GM21447 (cell line): Measurements from ENCODE around the gene CYB561.
"Not testable (repeated sequence)": the region's sequence is repeated elsewhere in the genome, so short reads cannot be mapped to it uniquely, and the experiment has no call there.

Experiments used
- ATAC-seq: cut with Tn5 transposase; IDR thresholded peaks from one replicate; pipeline ENCODE4 v1.9.1; 2021; ENCODE audit not compliant: unreplicated experiment

The CYB561 gene

DNA sequence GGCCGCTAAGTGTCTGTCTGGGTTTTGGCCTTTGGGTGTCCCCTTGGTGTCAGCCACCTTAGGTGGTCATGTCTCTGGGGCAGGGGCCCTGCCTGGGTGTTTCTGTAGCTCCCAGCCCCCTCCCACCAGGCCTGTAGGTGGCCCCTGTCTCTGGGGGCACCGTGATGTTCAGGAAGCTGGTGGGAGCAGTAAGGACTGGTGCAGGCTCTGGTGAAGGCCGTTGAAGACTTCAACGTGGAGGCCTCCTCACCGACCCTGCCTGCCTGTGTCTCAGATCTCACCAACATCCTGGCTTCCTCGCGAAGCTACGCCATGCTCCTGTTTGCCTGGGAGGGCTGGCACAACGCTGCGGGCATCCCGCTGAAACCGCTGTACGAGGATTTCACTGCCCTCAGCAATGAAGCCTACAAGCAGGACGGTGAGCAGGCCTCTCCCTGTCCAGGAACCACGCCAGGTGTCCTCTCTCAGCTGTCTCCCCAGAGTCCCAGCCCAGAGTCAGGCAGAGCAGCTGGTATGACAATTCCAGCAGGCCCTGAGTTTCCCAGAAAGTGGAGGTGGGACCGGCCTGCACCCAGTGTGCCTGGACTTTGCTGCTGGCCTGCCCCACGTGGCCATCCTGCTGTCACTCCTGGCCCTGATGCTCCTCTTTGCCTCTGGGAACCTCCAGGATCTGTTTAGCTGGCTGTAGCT is 33.5 kb upstream of the CYB561 start:
- no peak for ATAC-seq

DNA sequence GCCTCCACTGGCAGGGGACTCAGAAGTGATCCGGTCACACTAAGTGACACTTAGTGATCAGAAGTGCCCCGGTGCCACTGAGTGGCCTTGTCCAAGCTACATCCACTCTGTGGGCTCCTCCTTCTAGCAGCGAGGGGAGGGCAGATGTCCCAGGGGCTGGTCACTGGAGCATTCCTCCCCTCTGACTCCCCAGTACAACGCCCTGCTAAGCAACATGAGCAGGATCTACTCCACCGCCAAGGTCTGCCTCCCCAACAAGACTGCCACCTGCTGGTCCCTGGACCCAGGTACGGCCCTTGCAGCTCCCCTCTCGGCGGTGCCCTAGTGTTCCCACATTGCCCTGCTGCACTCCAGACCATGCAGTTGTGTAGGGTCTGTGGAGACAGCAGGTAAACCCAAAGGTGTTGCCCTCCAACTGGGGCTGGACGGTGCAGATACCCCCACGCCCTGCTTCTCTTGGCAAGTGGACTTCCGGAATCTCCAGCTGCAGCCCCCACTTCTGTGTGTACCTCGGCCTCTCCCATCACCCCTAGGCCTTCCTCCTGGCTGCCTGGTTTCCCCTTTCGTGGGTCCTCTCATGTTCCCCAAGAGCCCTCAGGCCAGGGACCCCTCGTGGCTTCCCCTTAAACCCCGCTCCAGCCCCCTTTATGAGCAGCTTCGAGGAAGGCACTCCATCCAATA is 32.8 kb upstream of the CYB561 start:
- ATAC-seq: peak; percentile 77

DNA sequence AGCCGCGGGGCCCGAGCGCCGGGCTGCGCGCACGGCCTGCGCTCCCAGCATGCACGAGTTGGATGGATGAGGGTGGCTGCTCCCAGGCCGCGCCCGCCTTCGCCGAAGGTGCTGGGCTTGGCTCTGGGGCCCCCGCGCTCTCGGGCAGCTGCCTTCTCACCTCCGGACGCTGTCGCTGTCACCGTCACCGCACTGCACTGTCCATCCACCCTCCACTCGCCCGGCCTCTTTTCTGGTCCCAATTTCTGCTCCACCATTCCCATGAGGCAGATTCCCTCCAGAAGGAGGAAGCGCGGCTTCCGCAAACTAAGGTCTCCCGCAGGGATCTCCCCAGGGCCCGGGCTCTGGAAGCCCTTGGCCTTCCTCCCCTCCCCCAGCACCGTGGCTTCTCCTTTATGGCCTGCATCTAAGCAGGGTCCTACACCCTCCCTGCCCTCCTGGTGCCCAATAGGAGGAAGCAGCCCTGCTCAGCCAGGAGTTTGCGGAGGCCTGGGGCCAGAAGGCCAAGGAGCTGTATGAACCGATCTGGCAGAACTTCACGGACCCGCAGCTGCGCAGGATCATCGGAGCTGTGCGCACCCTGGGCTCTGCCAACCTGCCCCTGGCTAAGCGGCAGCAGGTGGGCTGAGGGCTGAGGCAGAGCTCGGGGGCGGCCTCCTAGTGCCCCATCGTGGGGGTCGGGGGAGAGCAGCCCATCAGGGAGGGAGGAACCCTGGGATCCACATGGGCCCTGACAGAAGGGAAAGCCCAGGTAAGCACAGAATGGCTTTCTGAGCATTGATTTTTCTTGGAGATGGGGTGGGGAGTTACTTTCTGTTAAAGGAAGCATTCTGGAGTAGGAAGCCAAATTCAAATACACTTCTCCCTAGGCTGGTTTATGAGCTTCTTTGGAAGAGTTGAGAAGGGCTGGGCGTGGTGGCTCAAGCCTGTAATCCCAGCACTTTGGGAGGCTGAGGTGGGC is 31.7 kb upstream of the CYB561 start:
- no peak for ATAC-seq

DNA sequence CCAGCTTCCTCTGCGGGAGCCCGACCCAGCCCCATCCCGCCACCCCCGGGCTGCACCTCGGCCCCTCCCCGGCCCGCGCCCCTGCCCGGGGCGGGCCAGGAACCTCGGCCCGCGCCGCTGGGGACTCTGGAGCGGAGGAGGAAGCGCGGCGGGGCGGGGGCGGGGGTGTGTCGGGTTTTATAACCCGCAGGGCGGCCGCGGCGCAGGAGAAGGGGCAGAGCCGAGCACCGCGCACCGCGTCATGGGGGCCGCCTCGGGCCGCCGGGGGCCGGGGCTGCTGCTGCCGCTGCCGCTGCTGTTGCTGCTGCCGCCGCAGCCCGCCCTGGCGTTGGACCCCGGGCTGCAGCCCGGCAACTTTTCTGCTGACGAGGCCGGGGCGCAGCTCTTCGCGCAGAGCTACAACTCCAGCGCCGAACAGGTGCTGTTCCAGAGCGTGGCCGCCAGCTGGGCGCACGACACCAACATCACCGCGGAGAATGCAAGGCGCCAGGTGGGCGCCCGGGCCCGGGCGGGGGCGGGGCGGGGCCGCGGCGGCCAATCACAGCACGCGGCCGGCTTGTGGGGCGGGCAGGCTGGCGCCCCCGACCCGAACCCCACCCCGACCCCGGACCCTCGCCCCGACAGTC is 30.9 kb upstream of the CYB561 start, which contains the start of gene ACE:
ACE (plus strand) TSS at position 208 of the 626 bp plus-strand sequence; CDS start at position 242, 34 bp downstream.
- no peak for ATAC-seq

DNA sequence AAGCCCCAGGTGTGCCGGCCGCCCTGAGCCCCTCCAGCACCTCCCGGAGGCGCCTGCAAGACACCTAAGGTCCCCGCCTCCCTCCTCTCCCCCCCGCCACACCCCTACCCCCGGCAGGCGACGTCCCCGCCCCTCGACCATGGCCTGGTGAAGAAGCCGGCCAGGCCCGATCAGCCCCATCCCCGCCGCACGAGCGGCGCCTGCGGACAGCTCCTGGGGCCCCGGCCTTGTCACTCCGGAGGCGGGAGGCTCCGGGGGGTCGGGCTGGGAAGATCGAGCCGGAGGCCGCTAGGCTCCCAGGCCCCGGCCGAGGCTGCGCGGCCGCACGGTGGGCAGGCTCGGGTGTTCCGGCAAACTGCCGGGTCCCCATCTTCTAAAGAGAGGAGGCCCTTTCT is 30.4 kb upstream of the CYB561 start:
- no peak for ATAC-seq

DNA sequence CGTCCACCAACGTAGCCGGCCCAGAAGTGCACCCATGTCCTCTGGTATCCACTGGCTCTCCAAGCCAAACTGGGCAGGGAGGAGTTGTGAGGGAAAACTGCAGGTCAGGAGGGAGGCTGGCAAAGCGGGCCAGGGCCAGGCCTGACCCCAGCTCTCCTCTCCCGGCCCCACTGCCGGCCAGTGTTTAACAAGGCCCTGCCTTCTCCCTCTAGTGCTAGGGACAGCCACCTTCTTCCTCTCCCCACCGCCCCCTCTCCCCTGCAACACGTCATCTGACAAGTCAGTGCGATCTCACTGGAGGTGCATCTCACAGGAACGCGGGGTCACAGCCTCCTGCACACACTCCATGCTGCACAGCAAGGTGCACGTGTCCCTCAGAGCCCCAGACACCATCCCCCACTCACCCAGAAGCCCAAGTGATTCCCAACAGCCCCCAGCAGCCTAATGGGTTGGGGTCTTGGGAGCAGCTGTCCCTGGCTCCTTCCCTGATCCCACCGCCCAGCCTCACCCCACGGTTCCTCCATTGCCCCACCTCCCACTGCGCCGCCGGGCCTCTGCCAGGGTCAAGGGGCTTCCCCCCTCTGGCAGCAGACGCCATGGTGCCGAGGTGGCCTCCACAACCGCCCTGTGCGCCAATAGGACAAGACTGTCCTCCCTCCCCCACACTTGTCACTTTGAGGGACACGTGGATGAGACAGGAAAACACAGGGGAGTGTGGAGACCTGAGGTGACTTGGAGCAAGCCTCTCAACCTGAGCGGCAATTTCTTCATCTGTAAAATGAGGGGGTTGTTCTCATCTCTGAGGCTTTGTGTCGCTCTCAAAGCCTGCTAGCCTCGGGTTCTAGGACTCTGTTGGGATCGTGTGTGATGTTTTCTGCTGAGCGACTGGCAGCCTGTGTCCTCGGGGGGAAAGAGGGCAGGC is 29.6 kb upstream of the CYB561 start:
- ATAC-seq: no peak

DNA sequence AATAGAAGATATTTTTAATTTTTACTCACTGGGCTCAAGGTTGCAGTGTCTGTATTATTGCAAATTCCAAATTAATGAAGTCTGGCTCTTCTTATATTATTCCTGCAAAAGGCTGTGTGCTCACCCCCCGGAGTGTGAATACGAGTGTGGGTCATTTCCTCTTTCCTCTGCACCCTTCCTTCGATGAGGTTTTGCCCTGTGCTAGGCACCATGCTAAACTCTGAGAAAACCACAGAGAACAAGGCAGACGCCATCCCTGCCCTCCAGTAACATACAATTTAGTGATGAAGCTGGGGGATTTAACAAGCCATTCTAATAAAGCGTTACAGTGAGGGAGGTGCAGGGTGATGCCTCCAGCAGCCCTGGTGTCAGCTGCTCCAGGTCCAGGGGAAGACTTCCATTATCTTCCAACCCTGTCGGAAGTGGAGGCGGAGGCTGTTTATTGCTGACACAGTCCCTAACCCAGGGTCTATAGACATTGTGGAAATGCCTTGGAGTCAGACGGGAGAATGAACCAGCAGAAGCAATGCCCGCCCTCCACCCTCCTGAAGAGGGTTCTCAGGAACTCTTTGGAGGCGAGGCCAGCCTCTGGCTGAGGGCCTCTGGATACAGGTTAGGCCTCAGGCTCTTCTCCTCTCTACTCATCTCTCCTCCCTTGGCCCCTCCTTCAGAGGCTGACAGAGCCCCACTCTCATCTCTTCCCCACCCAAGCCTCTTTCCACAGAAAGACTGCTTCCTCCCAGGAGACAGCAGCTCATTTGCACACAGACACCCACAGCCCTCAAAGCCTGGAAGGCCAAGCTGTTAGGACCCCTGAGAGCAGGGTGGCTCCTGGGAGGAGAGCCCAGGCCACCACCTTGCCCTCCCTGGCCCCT is 28.7 kb upstream of the CYB561 start:
- no peak for ATAC-seq

DNA sequence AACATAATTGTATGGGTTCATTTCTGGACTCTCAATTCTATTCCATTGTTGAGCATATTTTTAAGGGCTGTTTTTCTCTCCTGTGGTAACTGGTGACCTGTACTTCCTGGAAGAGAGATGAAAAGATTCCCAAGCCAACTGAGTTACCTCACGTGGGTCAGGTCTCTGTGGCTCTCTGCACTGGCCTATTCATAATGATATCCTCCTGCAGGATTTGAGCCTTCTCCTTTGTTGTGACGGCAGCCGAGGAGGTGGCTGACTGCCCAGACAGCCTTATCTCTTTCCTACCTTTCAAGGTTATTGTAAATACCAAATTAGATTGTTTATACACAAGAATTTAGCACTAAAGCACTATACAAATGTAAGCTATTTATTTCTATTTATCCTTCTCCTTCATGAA is 28.1 kb upstream of the CYB561 start:
- ATAC-seq: no peak

DNA sequence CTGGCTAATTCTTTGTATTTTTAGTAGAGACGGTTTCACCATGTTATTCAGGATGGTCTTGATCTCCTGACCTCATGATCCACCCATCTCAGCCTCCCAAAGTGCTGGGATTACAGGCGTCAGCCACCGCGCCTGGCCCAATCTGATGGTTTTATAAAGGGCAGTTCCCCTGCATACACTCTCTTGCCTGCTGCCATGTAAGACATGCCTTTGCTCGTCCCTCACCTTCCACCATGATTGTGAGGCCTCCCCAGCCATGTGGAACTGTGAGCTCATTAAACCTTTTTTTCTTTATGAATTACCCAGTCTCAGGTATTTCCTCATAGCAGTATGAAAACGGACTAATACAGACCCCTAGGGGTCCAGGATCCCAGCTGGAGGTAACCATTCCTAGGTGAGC is 22.0 kb upstream of the CYB561 start:
- not testable (repeated sequence) for ATAC-seq

DNA sequence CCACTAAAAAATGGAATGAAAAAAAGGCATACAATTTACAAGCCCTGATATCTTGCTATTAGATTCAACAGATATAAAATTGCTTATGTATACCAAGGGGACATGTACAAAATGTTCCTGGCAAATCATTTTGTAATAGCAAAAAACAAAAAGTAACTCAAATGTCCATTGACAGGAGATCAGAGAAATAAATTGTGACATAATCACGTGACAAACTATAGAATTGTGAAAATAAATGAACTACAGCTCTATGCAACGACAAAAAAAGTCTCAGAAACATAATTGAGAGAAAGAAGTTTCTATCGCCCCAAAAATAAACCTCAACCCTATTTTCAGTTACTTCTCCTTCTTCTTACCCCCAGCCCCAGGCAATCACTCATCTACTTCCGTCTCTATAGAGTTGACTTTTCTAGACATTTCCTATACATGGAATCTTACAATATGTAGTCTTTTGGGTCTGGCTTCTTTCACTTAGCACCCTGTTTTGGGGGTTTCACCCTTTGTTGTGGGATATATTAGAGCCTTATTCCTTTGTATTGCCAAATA is 18.7 kb upstream of the CYB561 start:
- ATAC-seq: no peak

DNA sequence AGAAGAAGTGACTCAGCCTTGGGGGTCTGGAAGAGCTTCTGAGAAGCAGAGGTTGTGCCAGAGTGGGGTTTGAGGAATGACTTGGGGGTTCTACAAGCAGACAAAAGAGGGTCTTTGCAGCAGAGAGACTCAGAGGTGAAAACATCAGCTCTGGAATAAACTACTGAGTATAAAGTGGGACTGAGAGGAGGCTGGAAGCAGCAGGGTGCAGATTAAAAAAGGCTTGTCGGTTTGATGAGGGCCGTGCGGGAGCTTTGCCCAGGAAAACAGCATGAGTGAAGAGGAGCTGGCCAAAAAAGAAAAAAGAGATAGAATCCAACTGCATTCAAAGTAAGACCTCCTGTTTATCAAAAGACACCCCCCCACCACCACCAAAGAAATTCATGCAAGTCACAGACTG is 17.7 kb upstream of the CYB561 start:
- no peak for ATAC-seq

DNA sequence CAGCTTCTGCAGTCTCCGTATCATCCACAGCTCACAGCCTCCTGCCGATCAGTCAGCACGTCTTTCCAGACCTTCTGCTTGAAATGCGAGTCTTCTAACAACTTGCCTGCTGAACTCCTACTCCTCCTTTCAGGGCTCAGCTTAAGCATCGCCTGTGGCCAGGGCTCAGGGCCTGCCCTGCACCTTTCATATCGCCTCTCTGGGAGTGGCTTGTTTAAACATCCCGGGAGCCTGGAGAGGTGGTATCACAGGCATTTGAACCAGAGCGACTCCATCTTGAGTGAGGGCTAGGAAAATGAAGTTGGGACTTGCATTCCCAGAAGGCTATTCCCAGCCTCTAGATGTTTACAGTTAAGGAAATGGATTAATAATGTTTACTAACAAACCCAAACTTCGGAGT is 13.9 kb upstream of the CYB561 start:
- ATAC-seq: no peak

DNA sequence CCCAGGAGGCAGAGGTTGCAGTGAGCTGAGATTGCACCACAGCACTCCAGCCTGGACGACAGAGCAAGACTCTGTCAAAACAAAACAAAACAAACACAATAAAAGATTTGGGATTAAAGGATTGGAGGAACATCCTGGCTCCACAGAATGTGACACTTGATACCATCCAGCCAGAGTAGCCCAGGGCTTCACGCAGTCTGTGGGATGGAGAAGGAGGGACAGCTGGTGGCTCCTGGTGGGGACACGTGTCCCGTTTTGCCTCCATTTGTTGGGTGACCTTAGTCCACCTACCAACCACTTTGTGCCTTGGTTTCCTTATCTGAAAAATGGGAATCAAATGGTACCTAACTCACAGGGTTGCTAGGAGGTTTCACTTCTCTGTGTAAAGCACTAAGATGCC is 12.4 kb upstream of the CYB561 start:
- ATAC-seq: no peak

DNA sequence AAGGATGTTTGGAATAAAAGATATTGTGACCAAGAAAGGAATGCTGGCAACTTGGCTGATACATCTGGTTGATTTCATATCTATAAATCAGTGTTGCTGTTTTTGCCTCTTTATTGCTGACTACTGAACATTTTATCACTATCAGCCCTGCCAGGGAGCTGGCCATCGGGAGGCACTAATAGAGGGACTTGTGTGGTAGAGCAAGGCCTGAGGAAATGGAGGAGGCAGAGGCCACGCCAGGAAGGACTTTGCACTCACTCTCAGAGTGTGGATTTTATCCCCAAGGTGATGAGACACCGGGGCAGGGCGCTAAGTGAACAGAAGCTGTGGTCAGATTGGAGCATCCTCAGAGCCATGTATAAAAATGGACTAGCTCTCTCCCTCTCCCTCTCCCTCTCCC is 9.3 kb upstream of the CYB561 start:
- ATAC-seq: no peak

DNA sequence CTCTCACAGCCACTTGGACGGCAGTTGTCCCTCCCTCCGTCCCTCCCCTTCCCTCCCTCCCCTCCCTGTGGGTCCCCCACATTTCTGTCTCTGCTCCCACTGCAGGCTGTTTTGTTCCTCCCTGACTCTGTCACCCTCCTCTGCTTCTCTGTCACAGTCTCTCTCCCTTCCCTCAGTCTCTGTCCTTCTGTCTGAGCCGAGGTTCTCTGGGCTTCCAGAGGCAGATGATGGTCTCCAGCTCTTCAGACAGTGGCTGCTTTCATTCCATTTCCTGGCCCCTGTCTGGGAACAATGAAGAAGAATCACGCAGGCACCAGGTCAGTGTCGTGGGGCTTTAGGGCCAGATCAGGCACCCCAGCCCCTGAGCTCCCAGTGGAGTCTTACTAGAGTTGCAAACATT is 8.8 kb upstream of the CYB561 start:
- no peak for ATAC-seq

DNA sequence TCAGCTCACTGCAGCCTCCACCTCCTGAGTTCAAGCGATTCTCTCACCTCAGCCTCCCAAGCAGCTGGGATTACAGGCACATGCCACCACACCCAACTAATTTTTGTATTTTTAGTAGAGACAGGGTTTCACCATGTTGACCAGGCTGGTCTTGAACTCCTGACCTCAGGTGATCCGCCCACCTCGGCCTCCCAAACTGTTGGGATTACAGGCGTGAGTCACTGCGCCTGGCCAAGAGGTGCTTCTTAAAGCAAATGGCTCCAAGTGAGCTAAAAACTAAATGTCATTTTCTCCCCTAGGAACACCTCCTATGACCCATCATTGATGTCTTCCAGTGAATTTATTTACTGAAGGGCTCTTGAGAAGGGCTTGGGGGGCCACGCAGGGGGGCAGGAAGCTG is 8.3 kb upstream of the CYB561 start:
- ATAC-seq: not testable (repeated sequence)

DNA sequence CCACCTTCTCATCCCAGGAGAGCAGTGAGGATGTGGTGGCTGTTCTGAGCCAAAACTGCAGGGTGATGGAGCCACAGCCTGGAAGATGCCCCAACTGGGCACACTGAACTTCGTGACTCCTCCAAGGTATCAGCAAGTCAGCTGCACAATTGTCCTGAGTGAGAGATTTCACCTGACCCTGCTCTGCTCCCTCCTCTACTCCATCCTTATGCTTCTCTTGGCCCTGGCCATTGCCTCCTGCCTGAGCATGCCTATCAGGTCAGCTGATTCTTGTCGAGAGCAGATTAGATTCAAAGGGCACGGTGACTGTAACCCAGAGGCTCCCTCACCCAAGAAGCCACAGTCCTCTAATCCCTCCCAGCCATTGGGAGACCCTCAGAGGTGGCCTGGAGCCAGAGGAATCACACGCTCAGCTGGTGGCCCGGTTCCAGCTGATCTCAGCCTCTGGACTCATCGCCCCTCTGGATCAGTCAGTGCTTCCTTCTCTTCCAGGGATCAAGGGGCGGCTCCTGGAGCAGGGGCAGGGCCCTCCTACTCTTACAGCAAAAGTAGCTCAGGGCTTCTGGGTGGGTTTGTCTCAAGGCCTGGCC is 7.0 kb upstream of the CYB561 start:
- no peak for ATAC-seq
